MM.1S (cell line): ENCODE data around the gene HVCN1.
"Not testable (repeated sequence)": the region's sequence is repeated elsewhere in the genome, so short reads cannot be mapped to it uniquely, and the experiment has no call there.

Experiments
- DNase-seq: peaks from one replicate; pipeline ENCODE4 v3.0.0-alpha.2; 2015
- H2AFZ ChIP-seq: fragments of 300-600 bp; sonication (generic); 2 replicates; pipeline ENCODE4 v1.6.0; 2016; ENCODE audit warnings: antibody characterized with exemption, low read length
- H3F3A ChIP-seq: fragments of 300-600 bp; sonication (generic); 2 replicates; pipeline ENCODE4 v1.6.1; 2016; ENCODE audit warnings: mild to moderate bottlenecking, antibody characterized with exemption, low read length, moderate library complexity, mixed read lengths; ENCODE audit not compliant: insufficient read depth
- H3K27ac ChIP-seq: fragments of 300-600 bp; sonication (generic); 2 replicates; pipeline ENCODE4 v1.5.1; 2016; ENCODE audit warnings: mild to moderate bottlenecking, low read length
- H3K27me3 ChIP-seq: fragments of 300-600 bp; sonication (generic); replicated peaks from 2 replicates; pipeline ENCODE4 v1.6.0; 2016; ENCODE audit warnings: low read length; ENCODE audit not compliant: insufficient read depth
- H3K36me3 ChIP-seq: fragments of 300-600 bp; sonication (generic); replicated peaks from 2 replicates; pipeline ENCODE4 v1.6.1; 2016; ENCODE audit warnings: mild to moderate bottlenecking, low read length, mixed read lengths; ENCODE audit not compliant: insufficient read depth
- H3K4me1 ChIP-seq: fragments of 300-600 bp; sonication (generic); 2 replicates; pipeline ENCODE4 v1.6.1; 2016; ENCODE audit warnings: low read length, mixed read lengths
- H3K4me2 ChIP-seq: fragments of 300-600 bp; sonication (generic); 2 replicates; pipeline ENCODE4 v1.6.0; 2016; ENCODE audit warnings: low read depth, low read length
- H3K4me3 ChIP-seq: fragments of 300-600 bp; sonication (generic); 2 replicates; pipeline ENCODE4 v1.5.1; 2016; ENCODE audit warnings: low read length, mixed read lengths
- H3K79me2 ChIP-seq: fragments of 300-600 bp; sonication (generic); 2 replicates; pipeline ENCODE4 v1.6.1; 2016; ENCODE audit warnings: mixed run types, low read length, mixed read lengths
- H3K9ac ChIP-seq: fragments of 300-600 bp; sonication (generic); 2 replicates; pipeline ENCODE4 v1.6.1; 2016; ENCODE audit warnings: low read length, mixed read lengths
- H3K9me2 ChIP-seq: fragments of 300-600 bp; sonication (generic); replicated peaks from 2 replicates; pipeline ENCODE4 v1.6.1; 2016; ENCODE audit warnings: mild to moderate bottlenecking, low read length, mixed read lengths; ENCODE audit not compliant: insufficient read depth
- H3K9me3 ChIP-seq: fragments of 300-600 bp; sonication (generic); replicated peaks from 2 replicates; pipeline ENCODE4 v1.6.1; 2016; ENCODE audit warnings: mild to moderate bottlenecking, low read length, mixed read lengths; ENCODE audit not compliant: insufficient read depth
- H4K20me1 ChIP-seq: fragments of 300-600 bp; sonication (generic); 2 replicates; pipeline ENCODE4 v1.6.1; 2016; ENCODE audit warnings: mild to moderate bottlenecking, low read length, moderate library complexity, mixed read lengths; ENCODE audit not compliant: insufficient read depth
- EZH2 ChIP-seq: fragments of 300-600 bp; sonication (generic); optimal IDR thresholded peaks from 2 replicates; pipeline ENCODE3; 2017; ENCODE audit warnings: low read depth, mild to moderate bottlenecking, antibody characterized with exemption, low read length, mixed read lengths
- EZH2phosphoT487 ChIP-seq: fragments of 300-600 bp; sonication (generic); IDR thresholded peaks from 2 replicates; pipeline ENCODE4 v1.6.1; 2018; ENCODE audit warnings: antibody characterized with exemption, low read length
- TF ChIP-seq, protein P1 (sequence below): fragments of 300-600 bp; sonication (generic); IDR thresholded peaks from 2 replicates; pipeline ENCODE4 v1.5.1; 2016; ENCODE audit warnings: antibody characterized with exemption, low read length, mixed read lengths

Gene HVCN1

DNA sequence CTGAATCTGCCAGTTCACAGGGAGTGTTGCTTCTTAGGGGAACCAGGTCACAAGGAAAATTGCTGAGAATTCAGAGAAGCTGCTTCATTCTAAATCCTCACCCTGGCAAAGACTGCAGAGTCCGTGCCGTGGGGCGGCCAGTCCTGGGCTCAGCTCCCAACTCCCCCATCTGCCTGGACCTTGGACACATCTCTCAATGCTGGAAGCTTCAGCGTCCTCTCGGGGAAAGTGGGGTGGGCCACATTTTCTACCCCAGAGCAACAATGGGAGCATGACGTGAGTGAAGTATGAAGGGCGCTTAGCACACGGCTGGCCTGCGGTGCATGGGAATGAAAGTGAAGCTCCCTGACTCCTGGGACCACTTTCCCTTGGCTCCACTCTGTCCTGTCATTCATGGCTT is 31.2 kb downstream of the HVCN1 start:
- Histone ChIP-seq H3F3A (no peaks in the 10 kb centered on the region), H3K27ac (no peak overlapping the region), H3K4me2 (no peak overlapping the region), H3K9me3 (no peaks in the 10 kb centered on the region), H4K20me1 (no peaks in the 10 kb centered on the region), H3K4me3 (no peak overlapping the region), H3K27me3 (no peaks in the 10 kb centered on the region), H3K36me3 (no peaks in the 10 kb centered on the region), H3K9ac (no peak overlapping the region), H3K4me1 (no peaks in the 10 kb centered on the region), H3K9me2 (no peaks in the 10 kb centered on the region), H2AFZ (no peak overlapping the region), H3K79me2 (no peaks in the 10 kb centered on the region)
- DNase-seq: no peak
- TF ChIP-seq EZH2 (no peak), EZH2phosphoT487 (no peak)
- TF ChIP-seq, protein P1, sequence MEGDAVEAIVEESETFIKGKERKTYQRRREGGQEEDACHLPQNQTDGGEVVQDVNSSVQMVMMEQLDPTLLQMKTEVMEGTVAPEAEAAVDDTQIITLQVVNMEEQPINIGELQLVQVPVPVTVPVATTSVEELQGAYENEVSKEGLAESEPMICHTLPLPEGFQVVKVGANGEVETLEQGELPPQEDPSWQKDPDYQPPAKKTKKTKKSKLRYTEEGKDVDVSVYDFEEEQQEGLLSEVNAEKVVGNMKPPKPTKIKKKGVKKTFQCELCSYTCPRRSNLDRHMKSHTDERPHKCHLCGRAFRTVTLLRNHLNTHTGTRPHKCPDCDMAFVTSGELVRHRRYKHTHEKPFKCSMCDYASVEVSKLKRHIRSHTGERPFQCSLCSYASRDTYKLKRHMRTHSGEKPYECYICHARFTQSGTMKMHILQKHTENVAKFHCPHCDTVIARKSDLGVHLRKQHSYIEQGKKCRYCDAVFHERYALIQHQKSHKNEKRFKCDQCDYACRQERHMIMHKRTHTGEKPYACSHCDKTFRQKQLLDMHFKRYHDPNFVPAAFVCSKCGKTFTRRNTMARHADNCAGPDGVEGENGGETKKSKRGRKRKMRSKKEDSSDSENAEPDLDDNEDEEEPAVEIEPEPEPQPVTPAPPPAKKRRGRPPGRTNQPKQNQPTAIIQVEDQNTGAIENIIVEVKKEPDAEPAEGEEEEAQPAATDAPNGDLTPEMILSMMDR: no peak

DNA sequence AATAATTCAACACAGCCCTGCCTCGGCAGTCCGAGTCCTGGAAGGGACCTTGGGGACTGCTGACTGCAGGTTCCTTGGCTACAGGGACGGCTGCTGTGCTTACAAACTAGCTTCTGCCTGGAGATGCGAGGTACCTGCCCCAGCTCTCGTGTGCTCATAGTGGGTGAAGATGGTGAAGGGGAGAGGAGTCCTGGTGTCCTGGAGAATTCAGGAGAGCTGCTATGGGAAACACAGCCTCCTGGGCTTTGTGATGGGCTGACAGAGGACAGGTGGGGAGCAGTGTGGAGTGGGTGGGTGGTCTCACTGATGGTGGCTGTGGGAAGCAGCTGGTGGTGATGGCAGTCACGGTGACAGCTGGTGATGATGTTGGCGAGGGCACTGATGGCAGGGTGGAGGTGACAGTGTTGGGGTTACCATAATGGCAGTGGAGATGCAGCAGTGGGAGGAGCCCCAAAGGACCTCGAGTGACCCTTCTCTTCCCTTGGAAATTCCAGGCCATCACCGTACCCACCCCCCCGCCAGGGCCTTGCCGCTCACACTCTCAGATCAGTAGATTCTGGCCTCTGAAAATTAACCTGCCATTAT is 32.8 kb downstream of the HVCN1 start:
- Histone ChIP-seq H3K27ac (no peak overlapping the region), H4K20me1 (no peaks in the 10 kb centered on the region), H3F3A (no peaks in the 10 kb centered on the region), H3K4me3 (no peak overlapping the region), H2AFZ (no peak overlapping the region), H3K4me2 (no peak overlapping the region), H3K79me2 (no peaks in the 10 kb centered on the region), H3K27me3 (no peaks in the 10 kb centered on the region), H3K9me3 (no peaks in the 10 kb centered on the region), H3K9me2 (no peaks in the 10 kb centered on the region), H3K9ac (no peak overlapping the region), H3K4me1 (no peaks in the 10 kb centered on the region), H3K36me3 (no peaks in the 10 kb centered on the region)
- TF ChIP-seq EZH2phosphoT487: no peak
- DNase-seq: no peak

DNA sequence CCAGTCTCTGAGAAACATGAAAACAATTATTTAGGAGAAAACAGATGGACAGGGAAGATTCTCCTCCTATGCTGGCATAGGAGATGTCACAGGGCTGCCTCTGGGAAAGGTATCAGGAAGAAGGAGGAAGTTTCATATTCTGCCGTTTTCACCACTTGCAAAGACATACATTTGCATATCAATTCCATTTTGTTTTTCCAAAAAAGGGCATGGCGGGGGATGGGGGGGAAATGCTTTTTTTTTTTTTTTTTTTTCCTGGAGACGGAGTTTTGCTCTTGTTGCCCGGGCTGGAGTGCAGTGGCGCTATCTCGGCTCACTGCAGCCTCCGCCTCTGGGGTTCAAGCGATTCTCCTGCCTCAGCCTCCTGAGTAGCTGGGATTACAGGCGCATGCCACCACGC is 34.7 kb downstream of the HVCN1 start:
- not testable (repeated sequence) for H3K4me2 ChIP-seq, H3K27ac ChIP-seq, H3K36me3 ChIP-seq

DNA sequence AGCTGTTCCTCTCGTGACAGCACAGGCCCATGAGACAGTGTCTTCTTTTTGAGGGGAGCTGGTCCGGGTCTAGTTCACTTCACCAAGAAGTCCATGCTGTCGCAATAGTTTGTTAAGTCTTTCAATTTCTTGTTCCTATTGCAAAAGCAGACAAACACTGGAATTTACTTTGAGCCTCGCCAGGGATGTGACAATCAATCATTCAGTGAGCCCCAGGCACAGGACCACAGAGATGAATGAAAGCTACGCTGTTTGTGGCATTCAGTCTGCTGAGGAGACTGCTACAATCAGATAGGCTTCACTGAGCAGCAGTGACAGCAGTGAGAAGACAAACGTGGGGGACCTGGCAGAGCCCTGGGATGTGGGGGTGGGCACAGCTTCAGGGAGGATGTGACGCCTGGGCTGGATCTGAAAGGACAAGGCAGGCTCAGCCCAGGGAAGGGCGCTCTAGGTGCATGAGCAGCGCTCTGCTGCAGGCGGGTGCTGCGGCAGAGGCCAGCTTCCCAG is 39.5 kb downstream of the HVCN1 start:
- no peaks in the 10 kb centered on the region for H4K20me1 ChIP-seq
- peaks cover 9% of the 10 kb centered on the region; the same call in 1 of the 2 replicates for H3F3A ChIP-seq
- no peaks in the 10 kb centered on the region for H3K36me3 ChIP-seq
- no peak overlapping the region for H3K27ac ChIP-seq
- H3K9me3 ChIP-seq: no peaks in the 10 kb centered on the region
- no peak overlapping the region for H3K9ac ChIP-seq
- H3K4me1 ChIP-seq: peaks cover 21% of the 10 kb centered on the region
- no peaks in the 10 kb centered on the region for H3K27me3 ChIP-seq
- no peak overlapping the region for H3K4me2 ChIP-seq
- no peak for TF ChIP-seq EZH2phosphoT487
- DNase-seq: no peak
- no peak overlapping the region for H3K4me3 ChIP-seq
- no peaks in the 10 kb centered on the region for H3K79me2 ChIP-seq
- no peaks in the 10 kb centered on the region for H3K9me2 ChIP-seq
- no peak overlapping the region for H2AFZ ChIP-seq

More for the DNA sequence above, 34.7 kb downstream of the HVCN1 start:
- not testable (repeated sequence) for H3K9me2 ChIP-seq, H2AFZ ChIP-seq, H3K4me3 ChIP-seq, H3K9ac ChIP-seq, H3K4me1 ChIP-seq, DNase-seq, H3K9me3 ChIP-seq, H3K27me3 ChIP-seq, H3F3A ChIP-seq, H3K79me2 ChIP-seq, H4K20me1 ChIP-seq

DNA sequence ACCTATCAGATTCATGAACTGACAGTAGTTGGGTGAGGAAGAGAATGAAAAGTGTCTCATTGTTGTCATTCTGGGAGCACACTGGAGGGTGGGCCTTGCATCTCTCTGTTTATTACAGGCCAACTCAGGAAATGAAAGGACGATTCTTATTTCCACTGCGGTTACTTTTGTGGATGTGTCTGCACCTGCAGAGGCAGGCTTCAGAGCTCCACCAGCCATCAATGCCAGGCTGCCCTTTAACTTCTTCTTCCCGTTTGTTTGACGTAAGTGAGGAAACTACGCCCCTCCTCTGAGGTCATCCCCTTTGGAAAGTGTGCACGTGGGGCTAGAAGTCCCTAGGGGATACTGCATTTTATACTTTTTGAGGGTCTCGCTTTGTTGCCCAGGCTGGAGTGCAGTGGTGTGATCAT is 41.3 kb downstream of the HVCN1 start:
- H3K9me2 ChIP-seq: no peaks in the 10 kb centered on the region
- peaks cover 21% of the 10 kb centered on the region for H3K4me1 ChIP-seq
- peaks cover 9% of the 10 kb centered on the region; the same call in 1 of the 2 replicates for H3F3A ChIP-seq
- H2AFZ ChIP-seq: no peak overlapping the region
- no peaks in the 10 kb centered on the region for H3K36me3 ChIP-seq
- H3K9ac ChIP-seq: peak overlapping the region; percentile 42
- no peaks in the 10 kb centered on the region for H4K20me1 ChIP-seq
- no peaks in the 10 kb centered on the region for H3K27me3 ChIP-seq
- TF ChIP-seq EZH2: no peak
- TF ChIP-seq EZH2phosphoT487: no peak
- TF ChIP-seq, protein P1: no peak
- no peak overlapping the region for H3K4me3 ChIP-seq
- peak overlapping the region; percentile 51 for H3K4me2 ChIP-seq
- DNase-seq: peak; percentile 80
- peak overlapping the region; percentile 94 for H3K27ac ChIP-seq
- H3K79me2 ChIP-seq: no peaks in the 10 kb centered on the region
- H3K9me3 ChIP-seq: no peaks in the 10 kb centered on the region
